IPS DF 4.7 (cell line): ENCODE results near the gene HGS.

ENCODE experiments used
- DNase-seq: peaks from one replicate; pipeline ENCODE4 v3.0.0-alpha.2; 2013; ENCODE audit warnings: low spot score; ENCODE audit errors: extremely low read depth

The HGS gene, protein sequence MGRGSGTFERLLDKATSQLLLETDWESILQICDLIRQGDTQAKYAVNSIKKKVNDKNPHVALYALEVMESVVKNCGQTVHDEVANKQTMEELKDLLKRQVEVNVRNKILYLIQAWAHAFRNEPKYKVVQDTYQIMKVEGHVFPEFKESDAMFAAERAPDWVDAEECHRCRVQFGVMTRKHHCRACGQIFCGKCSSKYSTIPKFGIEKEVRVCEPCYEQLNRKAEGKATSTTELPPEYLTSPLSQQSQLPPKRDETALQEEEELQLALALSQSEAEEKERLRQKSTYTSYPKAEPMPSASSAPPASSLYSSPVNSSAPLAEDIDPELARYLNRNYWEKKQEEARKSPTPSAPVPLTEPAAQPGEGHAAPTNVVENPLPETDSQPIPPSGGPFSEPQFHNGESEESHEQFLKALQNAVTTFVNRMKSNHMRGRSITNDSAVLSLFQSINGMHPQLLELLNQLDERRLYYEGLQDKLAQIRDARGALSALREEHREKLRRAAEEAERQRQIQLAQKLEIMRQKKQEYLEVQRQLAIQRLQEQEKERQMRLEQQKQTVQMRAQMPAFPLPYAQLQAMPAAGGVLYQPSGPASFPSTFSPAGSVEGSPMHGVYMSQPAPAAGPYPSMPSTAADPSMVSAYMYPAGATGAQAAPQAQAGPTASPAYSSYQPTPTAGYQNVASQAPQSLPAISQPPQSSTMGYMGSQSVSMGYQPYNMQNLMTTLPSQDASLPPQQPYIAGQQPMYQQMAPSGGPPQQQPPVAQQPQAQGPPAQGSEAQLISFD

DNA sequence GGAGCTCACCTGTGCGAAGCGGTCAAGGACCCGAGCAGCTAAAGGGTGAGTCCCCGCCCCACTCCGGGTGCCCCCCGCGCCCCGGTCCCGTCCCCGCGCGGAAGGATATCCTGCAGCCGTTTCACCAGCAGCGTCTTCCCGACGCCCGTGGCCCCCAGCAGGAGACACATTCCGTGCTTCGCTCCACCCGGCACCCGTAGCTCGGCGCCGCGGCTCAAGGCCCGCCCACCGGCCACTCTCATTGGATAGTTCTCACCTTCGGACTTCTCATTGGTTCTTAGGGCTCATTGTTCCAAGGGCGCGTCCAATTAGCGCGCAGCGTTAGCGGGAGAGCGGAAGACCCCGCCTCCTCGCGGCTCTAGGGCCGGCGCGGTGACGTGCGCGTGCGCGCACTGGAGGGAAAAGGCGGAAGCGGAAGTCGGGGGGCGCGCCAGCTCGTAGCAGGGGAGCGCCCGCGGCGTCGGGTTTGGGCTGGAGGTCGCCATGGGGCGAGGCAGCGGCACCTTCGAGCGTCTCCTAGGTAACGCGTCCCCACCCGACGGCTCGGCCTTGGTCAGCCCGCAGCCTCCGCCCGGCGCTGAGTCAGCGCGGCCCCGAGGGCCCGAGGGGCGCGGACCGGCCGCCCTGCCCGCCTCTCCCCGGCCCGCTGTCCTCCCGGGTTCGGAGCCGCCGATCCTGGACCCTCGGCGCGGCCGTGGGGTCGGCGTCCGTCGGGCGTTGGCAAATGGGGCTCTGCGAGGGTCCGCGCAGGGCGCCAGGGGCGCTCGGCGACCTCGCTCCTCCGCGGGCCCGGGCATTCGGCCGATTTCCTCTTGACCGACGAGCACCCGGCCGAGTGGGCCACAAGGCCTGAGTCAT, at the start of gene HGS, which contains the start of gene ARL16:
Gene HGS, plus strand, starts transcription at position 428 of the 858 bp plus-strand sequence. Its CDS starts 56 bp downstream, at position 484.
Gene ARL16, minus strand, starts transcription at position 214 of the 858 bp plus-strand sequence. Its CDS starts 44 bp downstream, at position 170.
- DNase-seq, result peak; percentile 89

DNA sequence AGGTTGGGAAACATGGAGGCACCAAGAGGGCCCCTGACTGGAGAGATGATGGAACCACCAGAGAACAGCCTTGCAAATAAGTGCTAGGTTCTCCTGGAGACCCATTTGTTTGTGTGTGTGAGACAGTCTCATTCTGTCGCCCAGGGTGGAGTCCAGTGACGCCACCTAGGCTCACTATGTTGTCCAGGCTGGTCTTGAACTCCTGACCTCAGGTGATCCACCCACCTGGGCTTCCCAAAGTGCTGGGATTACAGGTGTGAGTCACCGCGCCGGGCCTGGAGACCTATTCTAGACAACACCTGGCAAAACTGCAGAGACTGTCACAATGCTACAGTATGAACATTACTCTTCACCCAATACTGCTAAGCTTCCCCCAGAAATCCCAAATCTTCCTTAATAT, 48.4 kb upstream of the HGS start:
- DNase-seq, result no peak

DNA sequence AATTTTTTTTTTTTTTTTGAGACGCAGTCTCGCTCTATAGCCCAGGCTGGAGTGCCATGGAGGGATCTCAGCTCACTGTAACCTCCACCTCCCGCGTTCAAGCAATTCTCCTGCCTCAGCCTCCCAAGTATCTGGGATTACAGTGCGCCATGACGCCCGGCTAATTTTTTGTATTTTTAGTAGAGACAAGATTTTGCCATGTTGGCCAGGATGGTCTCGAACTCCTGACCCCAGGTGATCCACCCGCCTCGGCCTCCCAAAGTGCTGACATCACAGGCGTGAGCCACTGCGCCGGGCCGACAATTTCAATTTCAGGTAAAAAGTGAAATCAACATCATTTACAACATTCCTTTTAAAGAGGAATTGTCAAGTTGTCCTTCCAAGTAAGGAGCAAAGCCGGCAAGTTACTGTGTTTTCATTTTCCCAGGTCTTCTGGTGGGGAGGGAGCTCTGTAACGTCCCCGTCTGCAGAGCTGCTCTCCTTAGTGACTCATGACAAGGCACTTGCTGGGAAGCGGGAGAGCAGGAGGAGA, 47.8 kb upstream of the HGS start:
- DNase-seq, result no peak

DNA sequence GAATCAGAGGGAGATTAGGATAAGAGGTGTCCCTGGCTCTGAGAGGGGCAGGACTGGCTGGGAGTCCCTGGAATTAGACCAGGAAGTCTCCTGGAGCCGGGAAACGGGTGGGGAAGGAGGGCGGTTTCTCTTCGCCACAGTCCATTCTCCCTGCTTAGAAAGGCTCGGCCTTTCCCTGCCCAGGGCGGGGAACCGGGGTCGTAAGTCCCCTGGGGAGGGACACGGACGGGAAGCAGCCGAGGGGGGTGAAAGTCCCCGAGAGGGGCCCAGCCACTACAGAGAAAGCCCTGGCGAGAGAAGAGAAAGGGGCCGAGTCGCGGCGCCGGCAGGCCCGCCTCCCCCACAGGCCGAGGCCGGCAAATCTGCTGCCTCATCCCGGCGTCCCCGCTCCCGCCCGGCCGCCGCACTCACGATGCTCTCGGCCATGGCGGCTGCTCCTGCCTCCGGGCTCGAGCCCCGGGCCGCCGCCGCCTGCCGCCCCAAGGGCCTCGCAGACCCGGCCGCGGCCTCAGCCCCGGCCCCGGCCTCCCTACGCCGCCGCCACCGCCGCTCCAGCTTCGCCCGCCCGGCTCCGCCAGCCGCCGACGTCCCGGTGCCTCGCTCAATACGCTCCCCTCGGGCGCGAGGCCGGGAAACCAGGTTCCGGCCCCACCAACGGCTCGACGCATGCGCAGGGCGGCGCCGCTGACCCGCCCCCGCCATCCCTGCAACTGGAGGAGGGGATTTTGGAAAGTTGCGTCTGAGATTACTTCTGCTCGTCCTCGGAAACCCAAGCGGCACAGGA, 47.1 kb upstream of the HGS start, which contains the start of the genes NPLOC4 and TSPAN10:
Gene NPLOC4, minus strand, starts transcription at position 608 of the 784 bp plus-strand sequence. Its CDS starts 182 bp downstream, at position 426.
Gene TSPAN10, plus strand, starts transcription at position 692 of the 784 bp plus-strand sequence. CDS start 5,217 bp downstream, outside the sequence.
- peak; percentile 46 for DNase-seq

DNA sequence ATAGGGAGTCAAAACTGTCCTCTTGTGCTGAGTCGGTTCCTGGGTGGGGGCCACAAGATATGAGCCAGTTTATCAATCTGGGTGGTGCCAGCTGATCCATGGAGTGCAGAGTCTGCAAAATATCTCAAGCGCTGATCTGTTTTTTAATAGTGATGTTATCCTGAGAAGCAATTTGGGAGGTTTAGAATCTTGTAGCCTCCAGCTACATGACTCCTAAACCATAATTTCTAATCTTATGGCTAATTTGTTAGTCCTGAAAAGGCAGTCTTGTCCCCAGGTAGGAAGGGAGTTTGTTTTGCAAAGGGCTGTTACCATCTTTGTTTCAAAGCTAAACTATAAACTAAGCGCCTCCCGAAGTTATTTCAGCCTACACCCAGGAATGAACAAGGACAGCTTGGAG, 45.1 kb upstream of the HGS start:
- no peak for DNase-seq

DNA sequence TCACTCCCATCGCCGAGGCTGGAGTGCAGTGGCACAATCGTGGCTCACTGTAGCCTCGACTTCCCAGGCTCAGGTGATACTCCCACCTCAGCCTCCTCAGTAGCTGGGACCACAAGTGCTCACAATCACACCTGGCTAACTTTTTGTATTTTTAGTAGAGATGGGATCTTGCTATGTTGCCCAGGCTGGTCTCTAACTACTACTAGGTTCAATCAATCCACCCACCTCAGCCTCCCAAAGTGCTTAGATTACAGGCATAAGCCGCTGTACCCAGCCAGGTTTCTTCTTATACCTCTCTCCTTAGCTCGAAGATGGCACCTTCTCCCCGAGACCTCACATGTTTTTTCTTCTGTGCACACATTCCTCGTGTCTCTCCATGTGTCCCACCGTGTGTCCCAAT, 43.8 kb upstream of the HGS start:
- DNase-seq, result no peak

DNA sequence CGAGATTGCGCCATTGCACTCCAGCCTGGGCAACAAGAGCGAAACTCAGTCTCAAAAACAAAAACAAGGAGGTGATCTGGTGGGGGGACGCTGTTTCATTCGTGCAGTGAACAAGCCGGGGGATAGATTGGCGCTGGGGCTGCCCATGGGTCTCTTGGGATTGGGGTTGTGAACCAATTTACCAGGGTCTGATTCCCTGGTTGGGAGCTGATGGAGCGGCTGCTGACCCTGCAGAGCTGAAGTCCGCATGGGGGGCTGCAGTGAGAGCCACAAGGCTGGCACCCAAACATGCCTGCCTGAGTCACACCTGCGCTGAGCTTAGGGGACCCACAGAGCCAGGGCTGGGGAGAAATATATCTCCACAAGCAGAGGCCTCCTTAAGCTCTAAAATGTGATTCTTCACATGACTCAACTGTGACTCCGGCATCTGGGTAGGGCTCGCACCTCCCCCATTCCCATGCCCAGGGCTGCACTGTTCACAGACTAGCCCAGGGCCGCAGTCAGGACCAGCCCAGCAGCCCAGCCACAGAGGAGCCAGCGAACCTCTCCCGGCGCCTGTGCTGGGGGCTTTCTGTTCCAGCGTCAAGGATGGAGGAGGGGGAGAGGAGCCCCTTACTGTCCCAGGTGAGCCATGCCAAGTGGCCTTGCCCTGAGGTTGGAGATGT, 41.9 kb upstream of the HGS start:
- DNase-seq, result no peak

DNA sequence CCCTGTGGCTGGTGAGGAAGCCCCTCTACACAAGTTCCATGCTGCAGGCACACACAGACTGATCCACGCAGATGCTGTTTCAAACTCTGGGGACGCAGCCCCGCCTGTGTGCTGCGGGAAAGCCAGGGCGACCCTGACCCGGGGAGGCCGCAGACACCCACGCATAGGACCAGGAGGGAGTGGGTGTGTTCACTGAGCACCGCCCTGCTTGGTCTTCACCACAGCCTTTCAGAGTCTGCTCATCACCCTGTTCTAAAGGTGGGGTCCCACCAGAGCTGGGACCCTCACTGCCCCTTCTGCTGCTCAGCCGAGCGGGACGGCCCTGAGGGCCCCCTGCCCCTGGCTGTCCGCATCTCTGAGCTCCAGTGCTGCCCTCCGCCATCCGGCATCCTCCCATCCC, 39.3 kb upstream of the HGS start:
- no peak for DNase-seq

DNA sequence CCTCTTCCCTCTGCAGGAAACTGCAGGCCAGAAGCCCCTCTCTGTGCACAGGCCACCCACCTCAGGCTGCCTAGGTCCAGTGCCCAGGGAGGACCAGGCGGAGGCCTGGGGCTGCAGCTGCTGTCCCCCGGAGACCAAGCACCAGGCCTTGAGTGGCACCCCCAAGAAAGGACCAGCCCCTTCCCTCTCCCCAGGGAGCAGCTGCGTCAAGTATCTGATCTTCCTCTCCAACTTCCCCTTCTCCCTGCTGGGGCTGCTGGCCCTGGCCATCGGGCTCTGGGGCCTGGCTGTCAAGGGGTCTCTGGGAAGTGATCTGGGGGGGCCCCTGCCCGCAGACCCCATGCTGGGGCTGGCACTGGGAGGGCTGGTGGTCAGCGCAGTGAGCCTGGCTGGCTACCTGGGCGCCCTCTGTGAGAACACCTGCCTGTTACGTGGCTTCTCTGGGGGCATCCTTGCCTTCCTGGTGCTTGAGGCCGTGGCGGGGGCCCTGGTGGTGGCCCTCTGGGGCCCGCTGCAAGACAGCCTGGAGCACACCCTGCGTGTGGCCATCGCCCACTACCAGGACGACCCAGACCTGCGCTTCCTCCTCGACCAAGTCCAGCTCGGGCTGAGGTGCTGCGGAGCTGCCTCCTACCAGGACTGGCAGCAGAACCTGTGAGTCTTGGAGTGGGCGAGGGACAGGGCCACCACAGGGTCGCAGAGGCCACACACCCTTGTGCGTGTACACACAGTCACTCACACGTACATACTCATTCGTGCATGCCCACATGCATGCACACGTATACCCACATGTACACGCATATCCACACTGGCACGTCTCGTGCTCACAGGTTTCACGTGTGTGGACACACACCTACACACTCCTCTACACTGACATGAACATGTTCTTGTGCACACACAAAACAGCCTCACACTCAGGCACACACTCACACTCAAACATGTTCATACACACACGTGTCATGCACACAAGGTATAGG, 38.5 kb upstream of the HGS start:
- DNase-seq, result no peak

DNA sequence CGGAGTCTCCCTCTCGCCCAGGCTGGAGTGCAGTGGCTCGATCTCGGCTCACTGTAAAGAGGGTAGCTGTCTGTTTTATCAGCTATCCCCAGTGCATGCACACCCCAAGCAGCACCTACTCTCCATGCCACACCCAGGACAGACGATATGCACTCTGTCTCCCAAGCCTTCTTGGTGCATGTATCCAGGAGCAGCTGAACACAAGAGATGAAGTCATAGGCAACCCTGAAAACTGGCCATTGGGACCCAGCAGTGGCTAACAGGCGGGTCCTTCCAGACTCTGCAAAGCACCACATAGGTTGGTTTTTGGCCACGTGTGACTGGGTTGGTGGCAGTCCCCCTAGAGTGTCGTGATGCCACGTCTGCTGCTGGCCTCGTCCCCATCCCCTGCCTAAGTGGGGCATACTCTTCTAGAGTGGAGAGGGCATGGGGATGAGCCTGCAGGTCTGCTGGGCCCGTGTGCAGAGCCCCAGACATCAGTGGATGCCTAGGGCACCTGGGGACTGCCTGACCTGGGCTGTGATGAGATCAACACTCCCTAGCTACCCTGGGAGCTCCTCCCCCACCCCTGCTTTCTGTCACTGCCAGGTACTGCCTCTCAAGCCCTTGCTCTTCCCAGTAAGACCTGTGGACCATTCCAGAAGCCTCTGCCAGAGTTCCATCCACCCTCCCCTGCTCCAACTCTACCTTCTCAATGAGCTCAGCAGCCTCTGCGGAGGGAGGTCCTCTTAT, 36.8 kb upstream of the HGS start:
- no peak for DNase-seq

DNA sequence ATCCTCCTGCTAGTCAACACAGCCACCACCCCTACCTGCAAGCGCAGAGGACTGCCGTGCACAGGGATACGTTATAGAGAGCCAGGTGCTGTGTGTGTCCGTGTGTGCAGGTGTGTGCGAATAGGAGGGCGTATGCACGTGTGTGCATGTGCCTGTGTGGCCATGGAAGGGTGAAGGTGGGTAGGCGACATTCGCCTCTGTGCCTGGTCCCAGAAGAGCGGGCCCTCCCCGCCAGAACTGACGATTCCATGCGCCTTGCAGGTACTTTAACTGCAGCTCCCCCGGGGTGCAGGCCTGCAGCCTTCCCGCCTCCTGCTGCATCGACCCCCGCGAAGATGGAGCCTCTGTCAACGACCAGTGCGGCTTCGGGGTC, 36.2 kb upstream of the HGS start:
- DNase-seq, result no peak

DNA sequence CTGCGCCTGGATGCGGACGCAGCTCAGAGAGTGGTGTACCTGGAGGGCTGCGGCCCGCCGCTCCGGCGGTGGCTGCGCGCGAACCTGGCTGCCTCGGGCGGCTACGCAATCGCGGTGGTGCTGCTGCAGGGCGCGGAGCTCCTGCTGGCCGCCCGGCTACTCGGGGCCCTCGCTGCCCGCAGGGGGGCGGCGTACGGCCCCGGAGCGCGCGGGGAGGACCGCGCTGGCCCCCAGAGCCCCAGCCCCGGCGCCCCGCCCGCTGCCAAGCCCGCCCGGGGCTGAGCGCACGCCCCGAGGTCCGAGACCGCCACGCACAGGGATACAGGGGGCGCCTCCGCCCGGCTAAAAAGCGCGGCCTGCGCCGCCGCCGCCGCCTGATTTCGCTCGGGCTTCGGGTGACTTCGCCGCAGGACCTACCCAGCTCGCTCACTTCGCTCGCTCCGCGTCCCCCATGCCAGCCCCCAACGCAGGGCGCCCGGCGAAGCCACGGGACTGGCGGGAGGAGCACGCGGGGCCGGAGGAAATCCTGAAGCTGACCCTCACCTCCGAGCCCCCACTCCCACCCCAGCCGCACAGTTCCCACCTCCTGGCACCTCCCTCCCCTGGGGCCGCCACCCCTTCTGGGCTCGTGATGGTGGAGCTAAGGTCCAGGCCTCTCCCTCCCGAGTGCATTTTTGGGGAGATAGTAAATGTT, 35.7 kb upstream of the HGS start:
- DNase-seq, result no peak

DNA sequence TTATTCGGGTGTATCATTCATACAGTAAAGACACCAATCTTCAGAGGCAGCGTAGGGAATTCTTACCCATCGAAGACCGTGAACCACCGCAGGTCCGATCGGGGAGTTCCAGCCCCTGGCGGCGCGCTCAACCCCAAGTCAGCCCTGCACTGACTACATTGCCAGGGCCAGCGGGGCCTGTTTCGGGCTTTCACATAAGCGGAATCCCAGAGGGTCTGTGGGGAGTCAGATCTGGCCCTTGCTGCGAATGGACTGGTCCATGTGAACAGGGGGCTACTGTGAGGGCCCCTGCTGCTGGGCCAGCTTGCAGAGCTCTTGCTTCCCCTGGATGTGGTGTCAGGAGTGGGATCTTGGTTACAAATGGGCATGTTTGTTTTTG, 35.1 kb upstream of the HGS start:
- no peak for DNase-seq

DNA sequence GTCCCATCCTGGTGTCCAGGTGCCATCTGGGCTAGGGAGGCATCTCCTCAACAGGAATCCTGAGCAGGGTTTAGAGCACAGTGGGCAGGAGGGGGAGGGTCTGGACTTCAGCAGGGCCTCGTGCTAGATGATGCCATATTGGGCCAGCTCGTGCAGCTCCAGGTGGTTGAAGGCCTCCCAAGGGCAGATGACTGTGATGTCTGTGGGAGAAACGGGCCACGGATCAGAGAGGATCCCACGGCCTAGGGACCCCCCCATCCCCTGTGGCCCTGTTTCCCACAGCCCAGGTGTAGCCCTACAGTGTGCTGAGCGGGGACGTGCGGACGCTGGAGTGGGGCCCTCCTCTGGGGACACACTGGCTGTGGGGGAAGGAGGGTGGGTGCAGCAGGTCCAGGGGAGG, 32.9 kb upstream of the HGS start:
- DNase-seq, result no peak

DNA sequence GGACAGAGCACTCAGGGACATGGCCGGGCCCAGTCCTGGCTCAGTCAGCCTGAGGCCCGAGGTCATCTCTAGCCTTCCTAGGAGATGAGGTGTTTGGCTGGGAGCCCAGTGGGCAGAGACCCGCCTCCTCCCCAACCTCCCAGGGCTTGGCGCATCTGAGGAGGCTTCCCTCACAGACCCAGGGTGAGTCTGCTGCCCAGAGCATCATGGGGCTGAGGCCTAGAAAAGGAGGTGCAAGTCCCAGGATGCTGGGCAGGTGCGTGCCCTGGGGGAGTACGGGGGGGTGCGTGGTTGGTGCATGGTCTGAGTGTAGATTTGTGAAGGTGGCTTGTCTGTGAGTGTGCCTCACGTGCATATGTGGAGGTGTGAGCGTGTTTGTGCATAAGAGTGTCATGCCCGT, 32.1 kb upstream of the HGS start:
- no peak for DNase-seq

DNA sequence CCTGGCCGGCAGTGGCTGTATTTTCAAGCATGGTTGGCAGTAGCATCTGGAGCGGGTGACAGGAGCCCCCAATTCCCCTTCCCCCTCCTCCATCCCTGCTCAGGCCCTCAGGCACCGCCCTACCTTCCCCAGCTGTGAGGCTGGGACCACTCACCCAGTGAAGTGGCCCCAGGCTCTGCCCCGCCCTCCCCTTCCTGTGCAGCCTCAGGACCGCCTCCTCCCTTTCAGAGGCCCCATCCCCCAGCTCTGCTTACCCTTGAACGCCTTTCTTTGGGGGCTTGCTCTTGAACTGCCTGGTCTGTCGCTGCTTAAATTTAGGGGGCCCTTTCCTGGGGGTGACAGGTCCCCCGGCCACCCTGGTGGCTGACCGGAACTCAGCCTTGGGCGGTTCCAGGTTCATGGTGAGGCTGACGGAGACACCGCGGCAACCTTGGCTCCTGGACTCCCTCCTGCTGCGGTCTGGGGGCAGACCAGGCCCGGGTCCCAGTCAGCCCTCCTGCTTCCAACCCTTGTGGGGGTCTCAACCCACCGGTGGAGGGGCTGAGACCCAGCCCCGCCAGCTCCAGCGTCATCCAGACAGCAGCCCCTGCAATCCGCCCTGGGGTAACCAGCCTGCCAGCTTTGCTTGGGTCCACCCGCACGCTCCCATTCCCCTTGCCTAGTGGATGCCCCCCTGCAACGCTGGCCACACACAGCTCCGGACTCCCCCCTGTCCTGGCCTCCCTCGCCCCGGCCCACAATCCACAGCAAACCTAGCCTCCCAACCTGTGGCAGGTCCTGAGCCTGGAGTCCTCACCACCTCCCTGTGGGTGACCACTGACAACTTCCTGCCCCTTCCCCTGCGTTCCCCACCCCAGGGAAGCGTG, 30.7 kb upstream of the HGS start:
- no peak for DNase-seq
